Measurements from ENCODE around the gene CLBA1.
A peak's percentile ranks its signal among the peaks of the same experiment; 100 is the strongest.

CLBA1 gene

DNA sequence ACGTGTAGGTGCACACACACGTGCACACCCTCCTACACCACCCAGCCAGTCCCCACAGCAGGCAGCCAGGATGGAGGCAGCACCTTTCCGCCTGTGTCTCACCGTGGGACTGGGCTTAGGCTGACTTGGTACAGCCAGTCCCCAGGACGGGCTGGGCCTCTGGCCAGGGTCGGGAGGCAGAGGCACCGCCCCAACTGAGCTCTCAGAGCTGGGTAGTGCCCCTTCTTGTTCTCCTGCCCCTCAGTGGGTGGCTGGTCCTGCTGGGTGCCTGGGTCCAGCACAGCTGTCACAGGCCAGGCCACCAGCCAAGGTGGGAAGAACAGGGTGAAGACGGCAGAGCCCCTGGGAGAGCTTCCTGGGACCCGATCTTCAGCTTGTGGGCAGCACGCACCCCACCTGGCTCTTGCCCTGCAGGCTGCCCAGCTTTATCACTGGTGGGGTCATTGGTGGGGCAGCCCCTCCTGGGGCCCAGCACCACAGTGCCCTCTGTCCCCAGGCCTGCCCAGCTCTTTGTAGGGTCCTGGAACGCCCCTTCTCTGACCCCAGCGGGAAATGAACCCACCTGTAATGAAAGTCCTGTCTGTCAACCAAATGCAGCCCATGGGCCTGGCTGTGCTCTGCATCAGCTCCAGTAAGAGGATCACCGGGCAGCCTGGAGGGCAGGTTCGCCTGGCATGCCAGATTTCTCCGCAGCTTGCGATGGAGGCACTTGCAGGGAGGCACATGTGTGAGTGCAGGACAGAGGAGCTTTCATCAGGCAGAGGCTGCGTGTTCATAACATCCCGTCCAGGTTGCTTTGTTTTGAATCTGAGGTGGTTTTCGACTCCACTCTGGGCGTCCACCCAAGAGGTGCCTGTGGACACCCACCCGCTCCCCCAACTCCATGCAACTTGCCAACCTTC is 20.6 kb downstream of the CLBA1 start:
- POLR2A ChIA-PET, result interaction anchor here (1.0 to 3.1 kb wide), 2 partner anchors 12 to 33 kb away, joined by 3 to 9 read pairs; no protein-coding TSS in a partner anchor

DNA sequence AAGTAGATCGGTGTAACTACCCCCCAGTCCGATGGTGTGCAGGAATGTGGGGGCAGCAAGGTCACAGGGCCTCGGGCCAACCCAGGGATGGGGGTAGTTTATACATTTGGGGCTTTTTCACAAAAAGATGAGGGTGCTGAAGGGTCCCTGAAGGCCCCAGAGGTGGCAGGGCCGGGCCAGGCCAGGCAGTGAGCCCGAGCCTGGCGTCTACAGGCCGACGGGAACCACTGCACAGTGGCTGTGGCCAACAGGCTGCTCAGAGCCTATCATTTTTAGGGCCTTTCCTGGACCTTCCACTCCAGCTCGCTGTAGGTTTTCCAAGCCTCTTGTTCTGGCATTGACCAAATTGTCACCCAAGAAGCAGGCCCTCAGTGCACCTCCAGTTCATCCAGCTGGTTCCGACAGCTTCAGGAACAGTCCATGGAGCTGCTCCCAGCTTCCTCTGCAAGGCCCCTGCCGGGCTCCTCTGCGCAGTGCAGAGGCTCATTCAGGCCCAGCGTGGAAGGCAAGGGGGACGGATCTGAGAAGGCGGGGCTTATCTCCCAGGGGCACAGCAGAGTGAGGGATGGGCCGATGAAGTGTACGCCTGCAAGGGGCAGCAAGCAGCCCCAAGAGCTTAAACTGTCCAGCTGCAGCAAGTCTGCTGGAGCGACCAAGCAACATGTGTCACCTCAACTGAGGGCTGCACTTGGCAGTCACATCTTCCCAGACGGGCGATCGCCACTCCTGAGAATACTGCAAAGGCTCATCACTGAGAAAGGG is 21.4 kb downstream of the CLBA1 start:
- CTCF ChIA-PET, result interaction anchor here (0.6 to 3.2 kb wide), 3 partner anchors 39 to 76 kb away, joined by 3 to 15 read pairs (median 3); no protein-coding TSS in a partner anchor
- H3K27ac ChIP-seq (ENCODE audit: extremely low read depth, low read depth, low read length), result no peak overlapping the region
- POLR2A ChIA-PET, result interaction anchor here (0.7 to 3.1 kb wide), 2 partner anchors 12 to 14 kb away, joined by 3 to 9 read pairs; partner anchors contain the start of gene CDCA4
- peaks cover 15 to 54% of the 10 kb centered on the region in 2 experiments for H3K36me3 ChIP-seq (ENCODE audit: control insufficient read depth in 2 of 2, insufficient read depth in 1 of 2, low read length in 2 of 2)
- no peak overlapping the region for H3K4me3 ChIP-seq (ENCODE audit: low read depth, low read length)
- no peaks in the 10 kb centered on the region for H3K9me3 ChIP-seq (ENCODE audit: control insufficient read depth, insufficient read depth, low read depth, low read length)
- H3K4me1 ChIP-seq (ENCODE audit: control insufficient read depth, insufficient read depth, low read length), result no peaks in the 10 kb centered on the region
- TF ChIP-seq ZNF211 (tag by site-specific recombination; IDR thresholded peaks at IDR 0.05; ENCODE audit: low read depth), result no peak
- peak; percentile 59 for TF ChIP-seq ZBTB17 (tag by site-specific recombination; IDR thresholded peaks at IDR 0.05)
- TF ChIP-seq ZNF530 (tag by site-specific recombination; IDR thresholded peaks at IDR 0.05; ENCODE audit: low read depth), result no peak
- TF ChIP-seq SCRT2 (tag by site-specific recombination; IDR thresholded peaks at IDR 0.05), result peak; percentile 70
- TF ChIP-seq, protein P1, sequence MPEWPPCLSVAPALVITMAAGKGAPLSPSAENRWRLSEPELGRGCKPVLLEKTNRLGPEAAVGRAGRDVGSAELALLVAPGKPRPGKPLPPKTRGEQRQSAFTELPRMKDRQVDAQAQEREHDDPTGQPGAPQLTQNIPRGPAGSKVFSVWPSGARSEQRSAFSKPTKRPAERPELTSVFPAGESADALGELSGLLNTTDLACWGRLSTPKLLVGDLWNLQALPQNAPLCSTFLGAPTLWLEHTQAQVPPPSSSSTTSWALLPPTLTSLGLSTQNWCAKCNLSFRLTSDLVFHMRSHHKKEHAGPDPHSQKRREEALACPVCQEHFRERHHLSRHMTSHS (tag by site-specific recombination; IDR thresholded peaks at IDR 0.05), result no peak
- no peak for TF ChIP-seq SALL2 (tag by site-specific recombination; IDR thresholded peaks at IDR 0.05; ENCODE audit: borderline replicate concordance)
- no peak for TF ChIP-seq PRDM6 (tag by site-specific recombination; IDR thresholded peaks at IDR 0.05)
- TF ChIP-seq ZSCAN23 (tag by site-specific recombination; IDR thresholded peaks at IDR 0.05), result no peak
- TF ChIP-seq ZNF626 (tag by site-specific recombination; IDR thresholded peaks at IDR 0.05), result no peak
- TF ChIP-seq ZNF600 (tag by site-specific recombination; IDR thresholded peaks at IDR 0.05), result peak; percentile 32; the same call in 1 of the 2 replicates
- no peak for TF ChIP-seq ZNF133 (tag by site-specific recombination; IDR thresholded peaks at IDR 0.05)
- TF ChIP-seq ZNF248 (tag by site-specific recombination; IDR thresholded peaks at IDR 0.05), result no peak
- TF ChIP-seq SETDB1 (IDR thresholded peaks at IDR 0.05; ENCODE audit: insufficient read length, low read length), result no peak
- peak; percentile 21; the same call in 1 of the 2 replicates for TF ChIP-seq IKZF3 (tag by site-specific recombination; IDR thresholded peaks at IDR 0.05)
- TF ChIP-seq ZSCAN4 (tag by site-specific recombination; IDR thresholded peaks at IDR 0.05), result no peak
- TF ChIP-seq REPIN1 (tag by site-specific recombination; IDR thresholded peaks at IDR 0.05; ENCODE audit: low read depth), result no peak
- TF ChIP-seq, protein P2, sequence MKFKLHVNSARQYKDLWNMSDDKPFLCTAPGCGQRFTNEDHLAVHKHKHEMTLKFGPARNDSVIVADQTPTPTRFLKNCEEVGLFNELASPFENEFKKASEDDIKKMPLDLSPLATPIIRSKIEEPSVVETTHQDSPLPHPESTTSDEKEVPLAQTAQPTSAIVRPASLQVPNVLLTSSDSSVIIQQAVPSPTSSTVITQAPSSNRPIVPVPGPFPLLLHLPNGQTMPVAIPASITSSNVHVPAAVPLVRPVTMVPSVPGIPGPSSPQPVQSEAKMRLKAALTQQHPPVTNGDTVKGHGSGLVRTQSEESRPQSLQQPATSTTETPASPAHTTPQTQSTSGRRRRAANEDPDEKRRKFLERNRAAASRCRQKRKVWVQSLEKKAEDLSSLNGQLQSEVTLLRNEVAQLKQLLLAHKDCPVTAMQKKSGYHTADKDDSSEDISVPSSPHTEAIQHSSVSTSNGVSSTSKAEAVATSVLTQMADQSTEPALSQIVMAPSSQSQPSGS (tag by site-specific recombination; IDR thresholded peaks at IDR 0.05; ENCODE audit: low read depth), result no peak

More for the DNA sequence above, 20.6 kb downstream of the CLBA1 start:
- peaks cover 15 to 46% of the 10 kb centered on the region in 2 experiments for H3K36me3 ChIP-seq (ENCODE audit: control insufficient read depth in 2 of 2, insufficient read depth in 1 of 2, low read length in 2 of 2)
- H3K4me3 ChIP-seq (ENCODE audit: low read depth, low read length), result no peak overlapping the region
- H3K9me3 ChIP-seq (ENCODE audit: control insufficient read depth, insufficient read depth, low read depth, low read length), result no peaks in the 10 kb centered on the region
- CTCF ChIA-PET, result interaction anchor here (0.6 to 3.2 kb wide), 7 partner anchors 29 to 1452 kb away, joined by 3 to 15 read pairs (median 4); no protein-coding TSS in a partner anchor
- TF ChIP-seq, protein P3, sequence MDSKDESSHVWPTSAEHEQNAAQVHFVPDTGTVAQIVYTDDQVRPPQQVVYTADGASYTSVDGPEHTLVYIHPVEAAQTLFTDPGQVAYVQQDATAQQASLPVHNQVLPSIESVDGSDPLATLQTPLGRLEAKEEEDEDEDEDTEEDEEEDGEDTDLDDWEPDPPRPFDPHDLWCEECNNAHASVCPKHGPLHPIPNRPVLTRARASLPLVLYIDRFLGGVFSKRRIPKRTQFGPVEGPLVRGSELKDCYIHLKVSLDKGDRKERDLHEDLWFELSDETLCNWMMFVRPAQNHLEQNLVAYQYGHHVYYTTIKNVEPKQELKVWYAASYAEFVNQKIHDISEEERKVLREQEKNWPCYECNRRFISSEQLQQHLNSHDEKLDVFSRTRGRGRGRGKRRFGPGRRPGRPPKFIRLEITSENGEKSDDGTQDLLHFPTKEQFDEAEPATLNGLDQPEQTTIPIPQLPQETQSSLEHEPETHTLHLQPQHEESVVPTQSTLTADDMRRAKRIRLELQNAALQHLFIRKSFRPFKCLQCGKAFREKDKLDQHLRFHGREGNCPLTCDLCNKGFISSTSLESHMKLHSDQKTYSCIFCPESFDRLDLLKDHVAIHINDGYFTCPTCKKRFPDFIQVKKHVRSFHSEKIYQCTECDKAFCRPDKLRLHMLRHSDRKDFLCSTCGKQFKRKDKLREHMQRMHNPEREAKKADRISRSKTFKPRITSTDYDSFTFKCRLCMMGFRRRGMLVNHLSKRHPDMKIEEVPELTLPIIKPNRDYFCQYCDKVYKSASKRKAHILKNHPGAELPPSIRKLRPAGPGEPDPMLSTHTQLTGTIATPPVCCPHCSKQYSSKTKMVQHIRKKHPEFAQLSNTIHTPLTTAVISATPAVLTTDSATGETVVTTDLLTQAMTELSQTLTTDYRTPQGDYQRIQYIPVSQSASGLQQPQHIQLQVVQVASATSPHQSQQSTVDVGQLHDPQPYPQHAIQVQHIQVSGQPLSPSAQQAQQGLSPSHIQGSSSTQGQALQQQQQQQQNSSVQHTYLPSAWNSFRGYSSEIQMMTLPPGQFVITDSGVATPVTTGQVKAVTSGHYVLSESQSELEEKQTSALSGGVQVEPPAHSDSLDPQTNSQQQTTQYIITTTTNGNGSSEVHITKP (tag by site-specific recombination; IDR thresholded peaks at IDR 0.05), result 0 out of 2 replicates have a peak, but pooled peaks have one; percentile 12
- peak; percentile 48 for TF ChIP-seq ZIC2 (tag by site-specific recombination; IDR thresholded peaks at IDR 0.05)
- TF ChIP-seq ZNF544 (tag by site-specific recombination; IDR thresholded peaks at IDR 0.05), result no peak
- TF ChIP-seq ZNF596 (tag by site-specific recombination; IDR thresholded peaks at IDR 0.05), result no peak
- TF ChIP-seq ZNF302 (tag by site-specific recombination; IDR thresholded peaks at IDR 0.05; ENCODE audit: low read depth), result no peak
- TF ChIP-seq ZNF768 (tag by site-specific recombination; IDR thresholded peaks at IDR 0.05), result no peak
- peak; percentile 48 for TF ChIP-seq ZFHX2 (tag by site-specific recombination; conservative IDR thresholded peaks at IDR 0.05)
- TF ChIP-seq ZNF600 (tag by site-specific recombination; IDR thresholded peaks at IDR 0.05), result peak; percentile 37
- TF ChIP-seq GLIS2 (tag by site-specific recombination; IDR thresholded peaks at IDR 0.05), result peak; percentile 43; the same call in 1 of the 2 replicates
- H3K27ac ChIP-seq (ENCODE audit: extremely low read depth, low read depth, low read length), result no peak overlapping the region
- H3K4me1 ChIP-seq (ENCODE audit: control insufficient read depth, insufficient read depth, low read length), result no peaks in the 10 kb centered on the region
